Lung (tissue), 12 donors: ENCODE measurements around the gene KPNA4. TPM values are rescaled to one million over a fixed set of nuclear protein-coding genes. Genes with fewer than 3 reads are reported as not detected.
"Not testable (repeated sequence)": the region's sequence is repeated elsewhere in the genome, so short reads cannot be mapped to it uniquely, and the experiment has no call there.

ENCODE experiments used
- ATAC-seq: fragments of 200-7000 bp; cut with Tn5 transposase; one replicate; pipeline ENCODE4 v1.9.1; 2020; ENCODE audit warnings: moderate number of reproducible peaks; ENCODE audit not compliant: insufficient read depth, low FRiP score
- DNase-seq, 3 donors: peaks; one replicate each; pipeline ENCODE4 v3.0.0-alpha.2; 2013 to 2017
- H3K27ac ChIP-seq, 2 donors: one replicate each; pipeline ENCODE4 v1.5.1; 2013; ENCODE audit warnings: mild to moderate bottlenecking in 2 of 2, moderate library complexity in 2 of 2, control low read depth in 1 of 2, inconsistent platforms in 1 of 2, low read depth in 1 of 2, low read length in 1 of 2
- H3K27me3 ChIP-seq, 3 donors: one replicate each; pipeline ENCODE4 v1.5.1; 2013; ENCODE audit warnings: low read length in 2 of 3; ENCODE audit not compliant: control insufficient read depth in 3 of 3, insufficient read depth in 3 of 3
- H3K36me3 ChIP-seq, 4 donors: one replicate each; pipeline ENCODE4 v1.5.1; 2013; ENCODE audit warnings: low read length in 4 of 4, mild to moderate bottlenecking in 1 of 4, moderate library complexity in 1 of 4; ENCODE audit not compliant: control insufficient read depth in 4 of 4, insufficient read depth in 4 of 4
- H3K4me1 ChIP-seq, 5 donors: one replicate each; pipeline ENCODE4 v1.5.1; 2013; ENCODE audit warnings: low read length in 5 of 5, mild to moderate bottlenecking in 2 of 5, moderate library complexity in 1 of 5; ENCODE audit not compliant: control insufficient read depth in 5 of 5, insufficient read depth in 5 of 5
- H3K4me3 ChIP-seq: one replicate; pipeline ENCODE4 v1.5.1; 2013; ENCODE audit warnings: mild to moderate bottlenecking, control low read depth, moderate library complexity
- H3K9ac ChIP-seq, 2 donors: one replicate each; pipeline ENCODE4 v1.5.1; 2013; ENCODE audit warnings: low read length in 2 of 2, control low read depth in 1 of 2; ENCODE audit not compliant: insufficient read depth in 1 of 2
- H3K9me3 ChIP-seq, 4 donors: one replicate each; pipeline ENCODE4 v1.5.1; 2013; ENCODE audit warnings: low read length in 3 of 4, mild to moderate bottlenecking in 1 of 4, moderate library complexity in 1 of 4; ENCODE audit not compliant: control insufficient read depth in 4 of 4, insufficient read depth in 3 of 4
- CTCF ChIP-seq: IDR thresholded peaks from 2 replicates; pipeline ENCODE4 v1.5.1; 2012; ENCODE audit warnings: mild to moderate bottlenecking; ENCODE audit errors: control extremely low read depth, extremely low read depth
- WGBS, 2 donors: extraction: QIAGEN DNeasy Blood & Tissue Kit; methylation state at CpG; one replicate each; pipeline ENCODE4 v1.1.7; 2013; 5-methylcytosine and 5-hydroxymethylcytosine counted together
- polyA plus RNA-seq, 2 donors: library from polyadenylated mRNA; stranded (reverse); fragments of 200-250 nt; gene quantifications; one replicate each; pipeline ENCODE4 v1.2.1, GENCODE V29; 2013
- total RNA-seq, 2 donors: library from RNA; depleted of rRNA in 1 of 2; stranded (reverse); fragments of >200 nt in 1 of 2; gene quantifications; one replicate each; pipeline ENCODE4 v1.2.1, GENCODE V29; 2014 to 2021
- donor health status: control.
- donor health status: control.
- donor health status: Bipolar disorder and iron deficiency.
- donor health status: healthy.
- donor health status: DM: yes; HTN: yes; CAD: no.

The KPNA4 gene
- total and polyA plus RNA-seq, 4 donors, result 12.5 to 35.9 (median 23.5) TPM

GRCh38 chr3:160455846-160456245 is 109.5 kb downstream of the KPNA4 start:
- Histone ChIP-seq H3K4me3 (no peak overlapping the region), H3K9me3 (peaks cover 0 to 2% (median under 1%) of the 10 kb centered on the region in 4 donors), H3K4me1 (peaks cover 0 to 2% (median 0%) of the 10 kb centered on the region in 5 donors), H3K27ac (no peak overlapping the region), H3K27me3 (no peaks in the 10 kb centered on the region), H3K36me3 (no peaks in the 10 kb centered on the region), H3K9ac (no peak overlapping the region)
- ATAC-seq, result no peak
- TF ChIP-seq CTCF, result no peak
- 90% methylated on average over 3 of the region's 3 CpGs for WGBS, 2 donors
- no peak for DNase-seq

GRCh38 chr3:160454995-160455394 is 110.4 kb downstream of the KPNA4 start:
- no peaks in the 10 kb centered on the region for H3K36me3 ChIP-seq
- H3K4me1 ChIP-seq, result peaks cover 0 to 5% (median 1%) of the 10 kb centered on the region in 5 donors
- TF ChIP-seq CTCF, result no peak
- WGBS, 2 donors, result 68 to 83% methylated on average over 1 of the region's 1 CpG
- peaks cover 0 to 4% (median under 1%) of the 10 kb centered on the region in 4 donors for H3K9me3 ChIP-seq
- H3K4me3 ChIP-seq, result no peak overlapping the region
- H3K27me3 ChIP-seq, result no peaks in the 10 kb centered on the region
- DNase-seq, result no peak
- no peak overlapping the region for H3K27ac ChIP-seq
- ATAC-seq, result no peak
- no peak overlapping the region for H3K9ac ChIP-seq

- not testable (repeated sequence) for H3K4me3 ChIP-seq, DNase-seq, H3K9me3 ChIP-seq, H3K27me3 ChIP-seq, H3K9ac ChIP-seq, H3K36me3 ChIP-seq, H3K27ac ChIP-seq, ATAC-seq
- 95% methylated on average over 15 to 19 of the region's 19 CpGs for WGBS, 2 donors
- peaks cover 0 to 12% (median 6%) of the 10 kb centered on the region in 5 donors for H3K4me1 ChIP-seq
Measured at GRCh38 chr3:160452251-160452650, 113.1 kb downstream of the KPNA4 start.

- Histone ChIP-seq H3K9ac (no peak overlapping the region), H3K4me1 (peaks cover 0 to 13% (median 9%) of the 10 kb centered on the region in 5 donors), H3K27me3 (no peaks in the 10 kb centered on the region), H3K27ac (no peak overlapping the region), H3K36me3 (no peaks in the 10 kb centered on the region), H3K4me3 (no peak overlapping the region), H3K9me3 (peaks cover 0 to 9% (median 0%) of the 10 kb centered on the region in 4 donors)
- ATAC-seq (no peak), DNase-seq (no peak)
- WGBS, 2 donors, result 83 to 84% methylated on average over 4 of the region's 4 CpGs
- no peak for TF ChIP-seq CTCF
Measured at GRCh38 chr3:160451602-160452001, 113.8 kb downstream of the KPNA4 start.
